Transverse colon (tissue), 4 donors: ENCODE data around the gene ZNF688. TPM values are rescaled to one million over a fixed set of nuclear protein-coding genes. Genes with fewer than 3 reads are reported as not detected.
A peak's percentile ranks its signal among the peaks of the same experiment; 100 is the strongest.

Experiments used
- DNase-seq: peaks from one replicate; pipeline ENCODE4 v3.0.0-alpha.2; 2019
- H3K27ac ChIP-seq, 4 donors: fragments of 200-600 bp; sonication (generic); 2 replicates each; pipeline ENCODE4 v1.5.1; 2016 to 2018; ENCODE audit warnings: inconsistent platforms in 4 of 4
- H3K27me3 ChIP-seq: fragments of 200-600 bp; sonication (generic); 2 replicates; pipeline ENCODE4 v1.5.1; 2017; ENCODE audit warnings: inconsistent platforms
- H3K36me3 ChIP-seq, 4 donors: fragments of 200-600 bp; sonication (generic); 2 replicates each; pipeline ENCODE4 v1.5.1; 2017 to 2019; ENCODE audit warnings: inconsistent platforms in 4 of 4
- H3K4me1 ChIP-seq, 4 donors: fragments of 200-600 bp; sonication (generic); 2 replicates each; pipeline ENCODE4 v1.5.1; 2017 to 2020; ENCODE audit warnings: inconsistent platforms in 4 of 4
- H3K4me3 ChIP-seq, 4 donors: fragments of 200-600 bp; sonication (generic); 1 replicate in 1 of 4; 2 replicates in 3 of 4; pipeline versions ENCODE4 v1.5.1 to v1.6.1; 2017 to 2019; ENCODE audit warnings: inconsistent platforms in 4 of 4
- H3K9me3 ChIP-seq, 2 donors: fragments of 200-600 bp; sonication (generic); 2 replicates each; pipeline ENCODE4 v1.5.1; 2017 to 2019; ENCODE audit warnings: inconsistent platforms in 2 of 2
- EP300 ChIP-seq: sonication (generic); formaldehyde crosslinking; IDR thresholded peaks from one replicate; pipeline ENCODE4 v1.6.1; 2017; ENCODE audit warnings: antibody characterized with exemption, low read depth
- POLR2A ChIP-seq: fragments of 450-650 bp; IDR thresholded peaks from one replicate; pipeline ENCODE4 v1.6.1; 2016; ENCODE audit warnings: antibody characterized with exemption, mild to moderate bottlenecking, moderate library complexity
- POLR2AphosphoS5 ChIP-seq, 3 donors: sonication (generic); formaldehyde crosslinking; IDR thresholded peaks; one replicate each; pipeline ENCODE4 v1.6.1; 2016; ENCODE audit warnings: antibody characterized with exemption in 3 of 3
- WGBS, 2 donors: methylation state at CpG; one replicate each; pipeline ENCODE4 v1.1.5; 2018; ENCODE audit warnings: low coverage in 1 of 2; 5-methylcytosine and 5-hydroxymethylcytosine counted together
- in situ Hi-C, 4 donors: fragments of 200-750 bp; cut with MboI; loops; one replicate each; pipeline versions ENCODE4 v1.15.0 to v1.15.1; 2017; ENCODE audit warnings: low sequenced_read_pairs in 3 of 4, low pct_ligation_motif_present in 1 of 4, low pct_unique_long_range_greater_than_20kb in 1 of 4
- intact Hi-C: fragments of 100-400 bp; cut with DNase I; formaldehyde crosslinking; loops from one replicate; pipeline ENCODE4 v1.15.1; 2023; ENCODE audit warnings: low total_unique reads
- total RNA-seq, 4 donors: library from RNA; depleted of rRNA; stranded (reverse); fragments of >200 nt; gene quantifications; one replicate each; pipeline ENCODE4 v1.1.0, GENCODE V29; 2016
- TF ChIP-seq, protein P1 (sequence below), 5 experiments: fragments of 200-600 bp in 3 of 5; fragments of 450-650 bp in 2 of 5; sonication (generic) in 3 of 5; IDR thresholded peaks; 1 replicate in 2 of 5; 2 replicates in 3 of 5; pipeline ENCODE4 v1.5.1; 2016 to 2017; ENCODE audit warnings: antibody characterized with exemption in 5 of 5, inconsistent platforms in 3 of 5, mild to moderate bottlenecking in 2 of 5, moderate library complexity in 1 of 5

The ZNF688 gene
- total RNA-seq, 4 donors from 2014 or later: 22.9 to 64.3 (median 43.5) TPM

DNA sequence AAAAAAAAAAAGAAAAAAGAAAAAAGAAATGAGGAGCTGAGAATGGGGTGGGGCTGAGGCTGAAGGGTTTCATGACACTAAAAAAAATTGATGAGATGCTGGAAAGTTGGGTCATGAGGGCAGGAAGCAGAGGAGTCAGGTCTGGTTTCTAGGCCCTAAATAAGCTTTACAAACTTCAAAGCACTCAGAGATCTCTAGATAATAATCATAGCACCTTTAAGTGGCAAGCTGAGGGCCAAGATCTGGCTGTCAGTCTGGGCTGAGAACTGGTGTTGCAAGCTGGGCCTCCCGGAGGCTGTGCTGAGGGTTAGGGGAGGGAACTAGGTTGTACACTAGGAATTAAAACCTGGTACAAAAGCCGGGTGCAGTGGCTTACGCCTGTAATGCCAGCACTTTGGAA, 19.7 kb downstream of the ZNF688 start:
- TF ChIP-seq POLR2AphosphoS5 (IDR thresholded peaks at IDR 0.05): no peak
- TF ChIP-seq, protein P1, sequence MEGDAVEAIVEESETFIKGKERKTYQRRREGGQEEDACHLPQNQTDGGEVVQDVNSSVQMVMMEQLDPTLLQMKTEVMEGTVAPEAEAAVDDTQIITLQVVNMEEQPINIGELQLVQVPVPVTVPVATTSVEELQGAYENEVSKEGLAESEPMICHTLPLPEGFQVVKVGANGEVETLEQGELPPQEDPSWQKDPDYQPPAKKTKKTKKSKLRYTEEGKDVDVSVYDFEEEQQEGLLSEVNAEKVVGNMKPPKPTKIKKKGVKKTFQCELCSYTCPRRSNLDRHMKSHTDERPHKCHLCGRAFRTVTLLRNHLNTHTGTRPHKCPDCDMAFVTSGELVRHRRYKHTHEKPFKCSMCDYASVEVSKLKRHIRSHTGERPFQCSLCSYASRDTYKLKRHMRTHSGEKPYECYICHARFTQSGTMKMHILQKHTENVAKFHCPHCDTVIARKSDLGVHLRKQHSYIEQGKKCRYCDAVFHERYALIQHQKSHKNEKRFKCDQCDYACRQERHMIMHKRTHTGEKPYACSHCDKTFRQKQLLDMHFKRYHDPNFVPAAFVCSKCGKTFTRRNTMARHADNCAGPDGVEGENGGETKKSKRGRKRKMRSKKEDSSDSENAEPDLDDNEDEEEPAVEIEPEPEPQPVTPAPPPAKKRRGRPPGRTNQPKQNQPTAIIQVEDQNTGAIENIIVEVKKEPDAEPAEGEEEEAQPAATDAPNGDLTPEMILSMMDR (IDR thresholded peaks at IDR 0.05): no peak
- intact Hi-C loops: no loop called here
- Histone ChIP-seq H3K27me3 (no peaks in the 10 kb centered on the region), H3K27ac (peak overlapping the region in 1 of 4 donors; percentile 25), H3K36me3 (peaks cover 0 to 13% (median 3%) of the 10 kb centered on the region in 4 donors), H3K4me3 (no peak overlapping the region), H3K4me1 (peaks cover 9 to 39% (median 23%) of the 10 kb centered on the region in 4 donors), H3K9me3 (no peaks in the 10 kb centered on the region)
- in situ Hi-C loops: loop anchor here in 1 of 4 donors (25.0 kb wide), 1 partner anchor 114 kb away; the partner anchor contains the start of genes DCTPP1 and SEPHS2
- no peak for DNase-seq
- WGBS, 2 donors: 48 to 58% methylated on average over 3 of the region's 3 CpGs

DNA sequence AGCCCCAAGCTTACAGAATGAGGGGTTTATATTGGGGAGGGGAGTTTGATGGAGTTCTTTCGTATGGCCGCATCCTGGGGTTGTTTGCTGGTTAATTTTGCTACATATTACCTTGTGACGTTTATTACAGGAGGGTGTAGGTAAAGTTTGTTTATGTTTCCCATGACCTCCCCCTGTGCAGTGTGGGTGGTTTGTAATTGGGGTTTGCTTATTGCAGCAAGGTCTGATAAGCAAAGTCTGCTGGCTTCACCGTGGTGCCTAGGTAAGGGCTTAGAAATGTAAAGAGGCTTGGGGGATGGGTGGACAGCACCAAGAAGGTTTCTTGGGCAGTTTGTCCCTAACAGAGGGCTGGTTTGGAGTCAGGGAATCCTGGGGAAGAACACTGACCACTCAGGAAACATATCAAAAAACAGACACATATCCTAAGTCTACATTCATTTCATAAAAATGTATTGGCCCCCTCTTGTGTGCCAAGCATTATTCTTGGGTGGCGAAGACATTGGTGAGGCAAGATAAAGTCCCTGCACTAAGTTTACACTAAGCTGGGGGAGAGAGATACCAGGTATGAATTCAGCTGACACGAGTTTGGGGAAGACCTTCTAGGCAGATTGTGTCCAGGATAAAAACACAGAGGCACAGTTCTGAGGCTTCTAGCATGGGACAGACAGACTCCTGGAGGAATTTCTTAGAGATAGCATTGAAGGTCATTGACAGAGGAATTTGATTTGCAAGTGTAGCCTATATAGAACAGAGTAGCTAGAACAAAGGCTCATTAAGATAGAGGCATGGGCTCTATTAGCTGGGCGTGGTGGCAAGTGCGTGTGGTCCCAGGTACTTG, 22.9 kb downstream of the ZNF688 start:
- Histone ChIP-seq H3K4me1 (peaks cover 0 to 27% (median 13%) of the 10 kb centered on the region in 4 donors), H3K9me3 (no peaks in the 10 kb centered on the region), H3K4me3 (no peak overlapping the region), H3K27ac (peak overlapping the region; percentile 25 to 53 (median 46)), H3K36me3 (no peaks in the 10 kb centered on the region), H3K27me3 (no peaks in the 10 kb centered on the region)
- in situ Hi-C loops (no loop called here), intact Hi-C loops (no loop called here)
- TF ChIP-seq POLR2A (no peak), EP300 (no peak), POLR2AphosphoS5 (IDR thresholded peaks at IDR 0.05) (no peak)
- TF ChIP-seq, protein P1 (IDR thresholded peaks at IDR 0.05): no peak
- WGBS, 2 donors: 46 to 53% methylated on average over 3 to 8 of the region's 8 CpGs
- no peak for DNase-seq

DNA sequence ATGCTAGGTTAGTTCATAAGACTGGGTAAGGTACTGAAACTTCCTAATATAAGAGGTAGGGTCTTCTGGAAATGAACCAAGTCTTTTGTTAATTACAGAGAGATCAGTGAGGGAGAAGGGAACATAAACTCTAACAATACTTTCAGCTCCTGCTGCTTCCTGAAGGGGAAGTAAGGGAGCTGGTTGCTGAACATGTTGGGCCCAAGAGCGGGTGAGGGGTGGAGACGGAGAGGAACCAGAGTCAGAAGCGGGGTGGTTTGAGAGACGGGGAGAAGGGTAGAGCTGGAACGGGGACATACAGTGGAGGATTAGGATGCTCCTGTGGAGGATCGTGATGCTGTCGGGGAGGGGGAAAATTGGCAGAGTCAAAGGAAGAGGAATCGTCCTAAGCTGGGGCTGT, 25.4 kb downstream of the ZNF688 start:
- intact Hi-C loops: no loop called here

DNA sequence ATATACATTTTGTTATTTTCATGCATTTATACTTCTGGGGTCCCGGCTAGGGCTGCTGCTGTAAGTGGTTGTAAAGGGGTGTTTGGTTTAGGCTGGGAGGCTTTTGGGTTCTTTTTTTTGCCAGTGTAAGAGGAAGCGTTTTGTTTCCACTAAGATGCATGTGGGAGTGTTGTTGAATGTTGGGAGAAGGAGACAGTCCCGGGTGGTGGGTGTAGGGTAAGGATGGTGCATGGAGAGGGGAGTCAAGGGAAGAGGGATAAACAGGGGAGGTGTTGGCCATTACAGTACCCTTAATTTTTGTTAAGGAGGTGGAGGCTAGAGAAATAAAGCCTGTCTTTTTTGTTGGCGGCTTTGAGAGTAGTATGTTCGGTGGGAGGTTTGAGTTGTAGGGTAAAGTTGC, 28.4 kb downstream of the ZNF688 start:
- WGBS, 2 donors: 71 to 78% methylated on average over 5 of the region's 5 CpGs
- H3K9me3 ChIP-seq: no peaks in the 10 kb centered on the region
- H3K27ac ChIP-seq: peak overlapping the region in 2 of 4 donors; percentile 77 to 82
- DNase-seq: no peak
- H3K27me3 ChIP-seq: no peaks in the 10 kb centered on the region
- H3K4me1 ChIP-seq: peaks cover 0 to 31% (median 17%) of the 10 kb centered on the region in 4 donors
- intact Hi-C loops (no loop called here), in situ Hi-C loops (no loop called here)
- H3K4me3 ChIP-seq: no peak overlapping the region
- H3K36me3 ChIP-seq: no peaks in the 10 kb centered on the region
- TF ChIP-seq EP300: no peak
- TF ChIP-seq, protein P1 (IDR thresholded peaks at IDR 0.05): no peak

More for the DNA sequence above, 25.4 kb downstream of the ZNF688 start:
- WGBS, 2 donors: 82 to 84% methylated on average over 4 to 8 of the region's 8 CpGs
- H3K4me1 ChIP-seq: peaks cover 0 to 39% (median 21%) of the 10 kb centered on the region in 4 donors
- TF ChIP-seq, protein P1 (IDR thresholded peaks at IDR 0.05): no peak
- no peak for TF ChIP-seq POLR2A
- TF ChIP-seq EP300: no peak
- no peak for TF ChIP-seq POLR2AphosphoS5 (IDR thresholded peaks at IDR 0.05)
- no peak overlapping the region for H3K4me3 ChIP-seq
- no peaks in the 10 kb centered on the region for H3K27me3 ChIP-seq
- DNase-seq: no peak
- no peaks in the 10 kb centered on the region for H3K36me3 ChIP-seq
- H3K9me3 ChIP-seq: no peaks in the 10 kb centered on the region
- in situ Hi-C loops: no loop called here
- no peak overlapping the region for H3K27ac ChIP-seq
